ENCODE data around the gene CADPS.

The CADPS gene

DNA sequence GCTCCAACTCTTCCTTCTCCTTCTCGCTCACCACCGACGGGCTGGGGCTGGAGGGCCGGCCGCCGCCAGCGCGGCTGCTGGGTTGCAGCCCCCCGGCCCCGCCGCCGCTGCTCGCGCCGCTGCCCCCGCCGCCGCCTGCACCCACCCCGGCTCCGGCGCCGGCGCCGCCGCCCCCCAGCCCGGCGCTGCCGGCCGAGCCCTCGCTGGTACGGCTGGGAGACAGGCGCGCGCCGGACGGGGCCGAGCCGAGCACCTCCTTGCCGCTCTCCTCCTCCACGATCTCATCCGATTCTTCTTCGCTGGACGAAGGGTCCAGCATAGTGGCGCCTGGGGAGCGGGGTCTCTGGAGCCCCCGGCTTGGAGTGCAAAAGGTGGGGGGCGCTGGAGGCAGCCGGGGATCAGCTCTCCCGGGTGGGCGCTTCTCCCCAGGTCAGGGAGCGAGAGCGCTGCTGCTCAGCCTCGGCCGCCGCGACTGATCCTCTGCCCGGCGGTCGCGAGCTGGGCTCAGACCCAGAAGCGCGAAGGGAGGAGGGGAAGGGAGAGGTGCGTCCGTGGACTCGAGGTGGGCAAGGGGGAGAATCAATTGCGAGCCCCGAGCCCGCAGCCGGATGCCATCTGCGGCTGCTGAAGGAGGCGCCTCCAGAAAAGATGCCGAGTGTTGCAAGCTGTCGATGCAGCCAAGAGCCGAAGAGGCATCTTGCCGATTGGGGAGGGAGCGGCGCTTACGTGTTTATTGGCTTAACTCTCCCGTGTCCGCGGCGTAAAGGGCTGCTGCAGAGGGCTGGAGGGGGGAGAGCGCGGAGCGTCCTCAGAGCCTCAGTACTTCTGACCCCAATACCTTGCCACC, at the start of gene CADPS:
TSS of gene CADPS (minus strand) at position 706 of the 847 bp plus-strand sequence. CDS start at position 319, 387 bp downstream.
- peak; percentile 89 for DNase-seq

DNA sequence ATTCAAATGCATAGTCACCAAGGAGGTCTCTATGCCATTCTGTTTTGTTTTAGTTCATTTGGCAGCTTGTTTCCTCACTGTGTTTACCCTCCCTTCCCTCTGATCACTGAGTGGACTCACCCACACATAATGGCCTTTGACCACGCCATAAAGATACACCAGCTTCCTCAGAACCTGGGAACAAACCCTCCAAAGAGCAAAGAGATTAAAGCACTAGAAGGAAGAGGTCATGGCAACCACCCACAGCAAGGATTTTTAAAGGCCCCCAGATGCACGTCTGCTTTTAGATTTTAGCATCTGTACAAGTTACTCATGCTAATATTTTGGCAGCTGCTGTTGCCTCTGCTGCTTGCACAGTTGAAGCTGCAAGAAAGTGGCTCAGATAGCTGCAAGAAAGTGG, 47.9 kb upstream of the CADPS start:
- no peak for DNase-seq

DNA sequence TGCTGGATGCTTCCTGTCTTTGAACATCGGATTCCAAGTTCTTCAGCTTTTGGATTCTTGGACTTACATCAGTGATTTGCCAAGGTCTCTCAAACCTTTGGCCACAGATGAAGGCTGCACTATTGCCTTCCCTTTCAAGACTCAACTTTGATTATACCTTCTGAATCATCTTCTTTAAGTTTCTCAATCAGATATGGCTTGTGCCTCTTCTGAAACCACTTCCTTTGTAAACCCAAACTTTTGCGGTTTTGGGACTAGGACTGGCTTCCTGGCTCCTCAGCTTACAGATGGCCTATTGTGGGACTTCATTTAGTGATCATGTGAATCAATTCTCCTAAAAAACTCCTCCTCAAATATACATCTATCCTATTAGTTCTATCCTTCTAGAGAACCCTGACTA, 47.1 kb upstream of the CADPS start:
- DNase-seq: no peak

DNA sequence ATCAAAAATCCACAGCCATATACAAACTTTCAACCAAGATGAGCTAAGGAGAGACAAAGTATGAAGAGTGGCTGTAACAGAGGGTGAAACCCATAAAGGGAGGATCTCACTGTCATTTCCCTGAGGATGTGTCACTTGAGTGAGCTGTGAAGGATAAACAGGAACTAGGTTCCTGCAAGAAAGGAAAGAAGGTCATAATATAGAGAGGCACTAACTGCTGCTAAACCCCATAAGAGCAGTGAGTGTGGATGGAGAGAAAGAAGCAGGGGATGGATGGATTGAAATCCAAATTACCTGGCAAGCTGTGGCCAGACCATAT, 45.2 kb upstream of the CADPS start:
- no peak for DNase-seq

DNA sequence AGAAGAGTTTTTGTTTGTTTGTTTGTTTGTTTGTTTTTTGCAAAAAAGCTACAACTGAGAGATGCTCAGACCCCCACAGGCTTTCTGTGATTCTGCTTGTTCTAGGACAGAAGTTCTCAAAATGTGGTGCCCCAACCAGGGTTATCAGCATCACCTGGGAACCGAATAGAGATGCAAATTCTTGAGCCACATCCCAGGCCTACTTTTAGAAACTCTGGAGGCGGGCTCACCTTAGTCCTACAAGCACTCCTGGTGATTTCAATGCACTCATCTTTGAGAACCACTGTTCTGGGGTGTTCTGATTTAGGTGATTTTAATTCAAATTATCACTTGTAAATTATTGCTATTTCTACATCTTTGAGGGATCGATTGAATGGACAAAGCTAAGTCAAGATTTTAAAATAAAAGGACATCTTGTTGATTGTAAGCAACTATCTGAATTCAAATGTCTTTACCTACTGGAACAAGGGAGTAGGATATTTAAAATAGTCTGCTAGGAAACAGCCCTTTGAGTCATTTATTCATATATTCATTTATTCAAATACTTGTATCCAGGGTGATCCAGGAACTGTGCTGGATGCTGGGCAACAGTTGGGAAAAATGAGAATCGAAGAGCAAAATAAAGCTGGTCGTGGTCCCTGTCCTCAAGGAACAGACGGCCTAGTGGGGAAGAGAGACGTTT, 44.7 kb upstream of the CADPS start:
- no peak for DNase-seq

DNA sequence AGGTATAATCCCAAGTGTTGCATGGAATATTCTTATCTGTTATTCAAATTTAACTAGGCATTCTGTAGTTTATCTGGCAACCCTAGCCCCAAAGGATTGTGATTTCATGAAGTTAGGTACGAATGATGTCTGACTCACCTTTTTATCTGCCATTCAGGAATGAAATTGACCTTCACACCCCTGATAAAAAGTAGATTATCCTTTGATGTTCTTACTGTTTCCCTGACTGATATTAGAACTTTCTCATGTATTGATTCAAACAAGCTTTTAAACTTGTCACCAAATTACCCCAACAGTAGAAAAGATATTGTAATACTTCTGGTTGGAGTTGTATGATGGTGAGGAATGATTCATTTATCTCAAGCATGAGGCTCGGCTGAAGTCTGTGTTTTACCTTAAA, 43.6 kb upstream of the CADPS start:
- no peak for DNase-seq

DNA sequence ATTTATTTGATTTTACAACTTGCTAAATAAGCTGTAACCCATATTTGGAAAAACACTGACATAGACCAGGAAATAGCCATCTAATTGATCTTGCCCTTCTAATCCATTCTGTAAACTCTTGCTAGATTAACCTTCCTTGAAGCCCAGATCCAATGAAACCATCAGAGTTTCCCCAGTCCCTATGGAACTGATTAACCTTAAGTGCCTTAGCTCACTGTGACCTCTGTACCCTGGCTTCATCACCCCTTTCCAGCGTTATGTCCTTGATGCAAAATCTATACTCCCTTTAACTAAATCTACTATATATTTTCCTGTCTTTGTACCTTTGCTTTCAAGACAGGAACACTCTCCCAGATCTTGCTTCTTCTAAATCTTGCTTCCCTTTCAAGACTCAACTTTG, 42.9 kb upstream of the CADPS start:
- DNase-seq: no peak

DNA sequence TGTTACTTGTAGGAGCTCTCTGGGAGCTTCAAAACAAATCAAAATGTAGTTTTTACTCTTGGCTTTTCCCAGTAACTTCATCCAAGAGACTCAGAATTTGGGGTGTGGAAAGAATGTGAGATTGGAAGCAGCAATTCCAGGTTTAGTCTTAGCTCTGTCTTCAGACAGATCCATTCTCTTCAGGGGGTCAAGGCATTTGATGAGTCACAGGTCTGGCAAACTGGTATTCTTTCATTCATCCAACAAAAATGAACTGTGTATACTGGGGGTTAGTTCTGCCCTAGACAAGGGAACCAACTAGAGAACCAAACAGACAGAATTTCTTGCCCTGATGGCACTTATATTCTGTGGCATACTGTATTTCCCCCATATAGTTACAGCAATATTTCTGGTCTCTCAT, 36.3 kb upstream of the CADPS start:
- DNase-seq: peak; percentile 17

DNA sequence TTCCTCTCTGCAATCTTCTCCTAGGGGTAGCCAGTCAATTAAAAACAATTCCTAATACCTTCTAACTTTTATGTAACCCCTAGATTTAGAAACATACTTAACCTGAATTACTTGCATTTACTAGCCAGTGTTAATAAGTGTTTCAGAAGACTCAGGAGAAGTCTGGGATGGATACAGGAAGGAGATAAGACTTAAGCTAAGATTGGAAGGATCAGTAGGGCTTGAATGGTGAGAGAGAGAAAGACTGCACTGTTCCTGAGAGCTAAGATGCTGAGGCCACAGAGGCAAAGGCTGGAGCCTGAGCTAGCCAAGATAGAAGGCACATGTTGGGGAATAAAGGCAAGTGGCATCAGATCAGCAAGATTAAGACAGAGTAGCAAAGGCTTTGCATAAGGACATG, 30.1 kb upstream of the CADPS start:
- no peak for DNase-seq

DNA sequence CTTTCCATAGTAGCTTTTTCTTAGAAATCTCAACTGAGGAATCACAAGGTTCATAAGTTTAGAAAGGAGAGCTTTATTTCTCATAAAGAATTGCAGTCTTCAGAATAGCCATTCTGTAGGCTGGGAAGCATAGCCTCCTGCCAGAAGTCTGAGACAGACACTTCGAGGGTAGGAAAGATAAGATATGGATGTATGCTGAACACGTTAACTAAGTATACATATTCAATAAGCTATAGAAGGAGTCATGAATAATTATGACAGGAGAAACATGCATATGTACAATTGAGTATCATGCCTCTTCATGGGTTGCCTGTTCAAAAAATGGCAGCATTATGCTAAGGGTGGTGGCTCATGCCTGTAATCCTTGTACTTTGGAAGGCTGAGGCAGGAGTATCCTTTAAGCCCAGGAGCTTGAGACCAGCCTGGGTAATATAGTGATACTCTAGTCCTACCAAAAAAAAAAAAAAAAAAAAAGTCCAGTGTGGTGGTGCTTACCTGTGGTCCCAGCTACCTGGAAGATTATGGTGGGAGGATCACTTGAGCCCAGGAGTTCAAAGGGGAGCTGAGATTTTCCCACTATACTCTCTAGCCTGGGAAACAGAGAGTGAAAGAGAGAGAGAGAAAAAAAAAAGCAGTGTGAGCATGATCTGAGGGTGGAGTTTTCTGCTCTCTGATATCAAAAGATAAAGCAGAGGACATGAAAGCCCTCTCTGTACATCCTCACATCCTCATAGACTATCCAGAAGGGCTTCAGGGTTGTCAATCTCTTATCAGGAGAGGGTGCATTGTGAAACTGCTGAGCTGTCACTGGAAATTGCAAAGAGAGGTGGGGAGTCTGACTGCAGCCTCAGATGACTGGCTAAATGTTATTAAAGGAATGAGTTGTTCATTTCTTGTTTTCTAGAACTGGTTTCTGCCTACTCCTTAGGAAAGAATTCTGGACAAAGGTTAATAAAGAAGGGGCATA, 23.6 kb upstream of the CADPS start:
- no peak for DNase-seq

DNA sequence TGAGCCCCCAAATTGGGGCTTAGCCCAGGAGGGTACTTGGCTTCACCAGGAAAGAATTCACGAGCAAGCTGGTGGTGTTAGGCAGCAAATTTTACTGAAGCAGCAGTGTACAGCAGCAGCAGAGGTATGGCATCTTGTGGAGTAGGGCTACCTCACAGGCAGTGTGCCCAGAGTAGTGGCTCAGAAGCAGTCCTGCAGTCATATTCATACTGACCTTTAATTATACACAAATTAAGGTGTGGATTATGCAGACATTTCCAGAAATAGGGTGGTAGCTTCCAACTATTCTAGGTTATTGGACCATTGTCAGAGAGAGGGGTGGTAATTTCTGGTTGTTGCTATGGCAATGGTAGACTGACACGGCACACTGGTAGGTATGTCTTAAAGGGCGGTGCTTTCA, 20.7 kb upstream of the CADPS start:
- no peak for DNase-seq

DNA sequence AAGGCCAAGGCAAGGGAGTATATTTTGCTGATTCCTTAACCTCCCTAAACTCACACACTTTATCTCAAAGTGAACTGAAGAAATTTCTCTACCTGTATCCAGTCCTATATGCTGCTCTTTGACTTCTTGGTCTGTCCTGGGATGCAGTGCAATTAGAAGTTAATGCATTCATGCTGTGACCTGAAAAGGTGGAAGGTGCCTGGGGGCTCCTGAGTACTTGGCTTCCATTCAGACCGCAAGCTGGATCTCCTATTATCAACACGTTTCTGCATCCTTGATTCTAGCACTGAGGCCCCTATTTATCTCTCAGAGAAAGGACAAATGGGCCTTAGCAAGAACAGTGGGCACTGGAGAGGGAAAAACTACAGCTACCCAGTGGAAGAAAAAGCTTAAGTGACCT, 17.7 kb upstream of the CADPS start:
- no peak for DNase-seq

DNA sequence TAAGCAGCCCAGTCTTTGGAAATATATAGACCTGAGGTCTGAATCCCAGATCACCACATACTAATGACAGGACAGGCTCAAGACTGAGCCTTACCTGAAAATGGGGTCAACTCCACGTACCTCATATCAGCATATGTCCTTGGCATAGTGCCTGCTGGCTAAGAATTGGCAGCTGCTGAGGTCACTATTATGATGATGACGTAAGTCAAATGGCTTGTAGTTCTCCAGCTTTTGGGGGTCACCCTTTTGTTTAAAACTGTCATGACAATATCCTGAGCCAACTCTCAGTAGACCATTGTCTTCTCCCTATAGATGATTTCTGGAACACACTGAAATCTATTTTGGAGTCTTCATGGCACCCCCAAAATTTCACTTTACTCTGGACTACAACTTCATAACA, 16.8 kb upstream of the CADPS start:
- DNase-seq: no peak

DNA sequence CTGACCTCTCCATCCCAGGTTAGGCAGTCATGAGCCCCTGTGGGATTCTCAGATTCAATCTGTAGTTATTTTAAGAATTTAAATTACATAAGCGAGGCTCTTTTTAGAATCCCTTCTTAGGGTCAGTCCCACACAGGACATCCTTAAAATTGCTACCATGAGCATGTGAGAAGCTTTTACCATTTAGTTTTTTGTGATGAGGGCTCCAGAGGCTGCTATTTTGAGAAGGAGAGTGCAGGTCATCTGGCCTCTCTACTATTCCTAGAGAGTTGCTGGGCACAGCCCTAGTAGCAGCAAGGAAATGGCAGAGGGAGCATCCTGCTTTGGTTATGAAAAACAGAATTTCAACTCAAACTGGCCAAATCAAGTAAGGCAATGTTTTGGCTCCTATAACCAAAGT, 13.6 kb upstream of the CADPS start:
- DNase-seq: no peak

DNA sequence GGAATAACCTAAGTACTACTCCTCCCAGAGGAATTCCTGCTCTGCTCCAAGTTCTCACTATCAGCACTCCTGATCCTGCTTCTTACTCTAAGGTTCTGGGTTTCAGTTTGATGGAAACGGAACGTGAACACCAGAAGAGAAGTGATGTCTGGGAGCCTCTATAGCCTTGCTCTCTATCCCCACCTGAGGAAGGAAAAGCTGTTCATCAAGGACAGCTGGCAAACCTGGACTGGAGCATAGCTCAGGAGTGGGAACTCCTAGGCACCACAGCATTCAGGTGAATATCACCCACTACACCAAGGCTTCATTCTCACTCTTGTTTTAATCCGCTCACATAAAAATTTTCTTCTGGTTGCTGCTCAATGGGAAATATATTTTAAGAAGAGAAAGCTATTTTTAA, 13.0 kb upstream of the CADPS start:
- peak; percentile 77 for DNase-seq

DNA sequence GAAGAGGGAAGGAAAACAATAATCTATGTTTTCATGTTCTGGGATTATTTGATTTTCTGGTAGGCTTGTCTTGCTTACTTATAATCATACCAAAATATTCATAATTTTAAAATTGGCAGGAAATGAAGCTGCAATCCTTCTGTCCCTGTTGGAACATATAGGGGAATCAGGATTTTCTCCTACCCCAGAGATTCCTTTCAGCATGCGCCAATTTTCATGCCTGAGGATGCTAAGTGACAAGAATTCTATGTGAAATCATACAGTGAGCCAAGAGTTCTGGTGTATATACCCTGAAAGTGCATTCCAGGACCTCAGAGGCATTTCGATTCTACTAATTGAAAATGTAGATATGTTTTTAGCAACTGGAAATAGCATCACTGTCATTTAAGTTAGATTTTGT, 9.9 kb upstream of the CADPS start:
- no peak for DNase-seq

DNA sequence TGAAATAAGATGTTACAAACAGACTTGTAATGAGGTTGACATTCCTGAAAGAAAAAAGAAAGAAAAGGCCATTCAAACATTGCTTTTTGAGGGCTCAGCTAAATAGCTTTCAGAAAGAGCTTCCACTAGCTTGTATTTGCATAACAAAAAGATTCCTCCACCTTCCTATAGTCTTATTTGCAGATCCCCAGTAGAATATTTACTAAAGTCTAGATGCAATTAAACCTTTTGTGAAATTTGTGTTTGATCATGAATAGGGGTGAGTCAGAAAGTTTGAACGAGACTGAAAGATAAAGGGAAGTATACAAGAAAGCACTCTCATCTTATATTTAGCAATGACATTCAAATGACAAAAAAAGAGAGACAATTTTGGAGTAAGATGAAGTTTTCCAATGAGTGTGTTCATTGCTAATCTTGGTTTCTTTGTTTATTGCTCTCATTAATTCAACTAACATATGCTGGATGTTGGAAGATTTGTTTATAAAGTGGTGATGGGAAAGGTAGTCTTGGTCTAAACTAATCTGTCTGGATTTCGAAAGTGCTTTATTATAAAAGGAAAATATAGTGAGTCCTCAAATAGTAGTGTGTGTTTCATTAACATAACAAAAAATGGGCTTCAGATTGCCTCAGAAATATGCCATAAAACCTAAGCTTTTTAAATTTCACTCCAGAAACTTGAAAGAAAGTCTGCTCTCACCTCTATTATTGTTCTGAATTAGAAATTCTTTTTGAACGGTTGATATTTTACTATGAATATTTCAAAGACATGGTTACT, 9.1 kb upstream of the CADPS start:
- DNase-seq: peak; percentile 68

DNA sequence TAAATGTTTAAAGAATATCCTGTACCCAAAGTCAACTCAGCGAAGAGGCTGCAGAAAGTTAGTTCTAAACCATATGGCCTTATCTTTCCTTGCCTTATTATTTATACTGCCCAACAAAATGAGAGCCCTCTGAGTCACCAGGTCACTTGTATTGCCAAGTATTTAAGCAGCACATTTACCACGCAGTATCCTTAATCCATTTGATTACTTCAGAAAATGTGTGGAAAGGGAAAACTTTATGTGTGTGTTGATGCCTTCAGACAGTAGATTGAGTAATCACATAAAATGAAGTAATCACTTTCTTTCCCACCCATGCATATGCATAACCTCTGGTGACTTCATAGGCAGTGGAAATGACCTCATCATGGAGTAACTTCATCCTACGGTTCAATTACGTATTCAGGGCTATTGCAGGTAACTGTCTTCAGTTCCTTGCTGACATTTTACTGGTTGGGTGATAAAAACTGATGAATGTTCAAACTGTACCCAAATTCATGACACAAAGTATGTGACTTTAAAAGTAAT, 7.5 kb upstream of the CADPS start:
- peak; percentile 12 for DNase-seq

DNA sequence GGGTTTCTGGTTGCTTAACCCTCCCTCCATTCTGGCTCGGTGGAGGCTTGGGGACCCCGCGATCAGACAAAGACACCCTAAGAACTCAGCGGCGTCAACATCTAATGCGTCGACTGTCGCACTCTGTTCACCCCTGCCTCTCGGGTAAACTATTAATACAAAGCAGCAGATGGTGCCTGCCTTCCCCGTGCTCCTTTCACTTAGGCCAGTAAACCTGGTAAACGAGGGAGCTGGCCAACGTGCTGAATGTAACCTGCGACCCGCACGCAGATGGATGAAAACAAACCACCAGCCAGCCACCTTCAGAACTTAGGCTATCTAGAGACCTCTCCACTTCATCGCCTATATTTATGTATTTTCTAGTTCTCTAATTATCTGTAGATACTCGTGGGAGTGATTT, 848 bp upstream of the CADPS start:
- peak; percentile 89 for DNase-seq

DNA sequence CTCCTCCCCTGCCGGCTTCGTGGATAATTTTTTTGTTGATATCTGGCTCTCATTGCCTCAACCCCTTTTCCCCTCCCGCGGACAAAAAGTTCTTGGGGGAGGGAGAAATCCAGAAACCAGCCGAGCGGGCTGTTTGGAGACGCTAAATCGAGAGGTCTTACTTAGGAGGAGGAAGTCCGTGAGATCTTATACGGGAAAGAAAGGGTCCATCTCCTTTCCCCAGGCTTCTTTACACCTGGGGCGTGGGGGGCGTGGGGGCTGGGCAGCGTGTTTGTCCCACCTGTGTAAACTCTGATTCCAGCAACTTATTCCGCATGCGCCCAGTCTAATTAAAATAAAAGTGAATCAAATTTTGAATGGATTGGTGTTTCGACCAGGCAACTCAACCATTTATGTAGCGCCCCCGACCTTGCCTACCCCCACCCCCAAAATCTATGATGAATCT, 364 bp upstream of the CADPS start:
- no peak for DNase-seq

DNA sequence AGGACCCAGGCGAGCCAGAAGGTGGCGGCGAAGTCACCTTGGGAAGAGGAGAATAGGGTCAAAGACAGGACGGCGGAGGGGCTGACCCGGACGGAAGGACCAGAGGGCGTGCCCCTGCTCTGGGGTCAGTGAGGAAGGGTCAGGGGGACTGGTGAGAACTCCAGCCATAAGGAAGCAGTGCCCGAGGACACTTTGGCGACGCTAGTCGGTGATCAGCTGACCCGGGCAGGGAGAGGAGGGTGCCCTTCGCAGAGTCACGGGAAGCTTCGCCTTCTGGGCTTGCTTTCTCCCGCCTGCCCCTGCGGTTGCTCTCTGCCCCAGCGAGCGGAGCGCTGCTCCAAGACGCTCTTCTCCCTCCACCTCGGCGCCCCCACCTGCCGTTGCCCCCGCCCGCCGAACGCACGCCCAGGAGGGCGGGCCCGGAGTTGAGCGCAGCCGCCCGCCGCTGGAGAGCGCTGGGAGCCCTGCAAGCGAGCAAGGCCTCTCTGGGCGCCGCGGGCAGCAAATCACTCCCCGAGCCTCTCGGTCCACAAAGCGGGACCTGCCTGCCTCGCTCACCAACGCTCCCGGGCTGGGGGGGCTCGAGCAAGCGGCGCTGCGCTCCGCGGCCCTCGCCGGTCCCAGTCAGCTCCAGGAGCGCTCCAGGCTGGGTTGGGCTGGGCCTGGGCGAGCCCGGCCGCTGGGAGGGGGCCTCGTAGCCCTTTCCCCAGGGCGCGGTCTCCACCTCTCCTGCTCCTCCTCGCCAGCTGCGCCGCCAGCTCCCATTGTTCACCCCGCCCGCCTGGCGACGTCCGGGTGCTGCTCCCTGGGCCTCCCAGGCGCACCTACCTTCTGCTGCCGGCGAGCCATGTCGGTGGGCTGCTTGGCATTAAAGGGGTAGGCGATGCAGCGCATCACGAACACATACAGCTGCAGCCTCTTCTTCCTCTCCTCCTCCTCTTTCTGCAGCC, 1.2 kb downstream of the CADPS start:
- peak; percentile 87 for DNase-seq
